NCI-H2107 (cell line): ENCODE data around the gene NXPE4.

Source experiments
- DNase-seq: peaks from one replicate; lab custom pipeline; 2025; lab: John Stamatoyannopoulos, UW

NXPE4 gene

DNA sequence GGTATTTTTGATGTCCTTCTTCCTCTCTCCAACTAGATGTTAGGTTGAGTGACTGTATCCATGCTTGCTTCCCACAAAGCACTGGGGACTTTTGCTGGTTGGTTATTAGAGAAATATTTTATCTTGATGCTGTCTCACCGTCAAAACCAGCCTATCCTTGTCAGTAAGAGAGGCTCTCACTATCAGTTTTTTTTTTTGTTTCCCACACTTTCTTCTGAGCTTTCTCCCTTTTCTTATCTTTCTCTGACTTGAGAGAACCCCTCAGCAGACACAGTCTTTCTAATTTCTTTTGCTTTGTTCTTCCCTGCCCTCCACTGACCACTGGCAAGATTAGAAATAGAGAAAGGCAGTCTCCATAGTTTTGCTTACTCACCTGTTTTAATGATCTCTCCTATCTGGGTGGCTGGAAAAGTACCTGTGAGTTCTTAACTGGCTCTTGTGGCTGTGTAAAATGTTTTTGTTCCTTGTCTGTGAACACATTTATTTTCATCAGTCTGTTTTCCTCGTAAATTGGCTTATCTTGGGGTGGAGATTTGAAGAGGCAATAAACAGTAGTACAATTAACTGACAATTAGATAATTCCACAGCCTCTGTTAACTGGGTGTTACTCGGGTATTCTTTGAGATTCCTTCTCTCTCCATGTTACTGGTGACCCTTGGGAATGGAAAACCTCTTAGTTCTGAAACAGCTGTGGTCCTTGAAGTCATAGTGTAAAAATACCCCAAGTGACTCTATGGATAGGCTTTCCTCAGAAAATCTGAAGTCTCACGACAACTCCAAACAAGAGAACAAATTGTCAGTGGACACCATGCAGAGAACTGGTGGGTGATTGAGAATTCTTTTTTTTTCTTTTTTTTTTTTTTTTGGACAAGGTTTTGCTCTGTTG, 35.9 kb downstream of the NXPE4 start, which contains the start of gene NXPE1:
TSS of gene NXPE1 (minus strand) at position 457 of the 886 bp plus-strand sequence. CDS start 8,680 bp downstream, outside the sequence.
- no peak for DNase-seq

DNA sequence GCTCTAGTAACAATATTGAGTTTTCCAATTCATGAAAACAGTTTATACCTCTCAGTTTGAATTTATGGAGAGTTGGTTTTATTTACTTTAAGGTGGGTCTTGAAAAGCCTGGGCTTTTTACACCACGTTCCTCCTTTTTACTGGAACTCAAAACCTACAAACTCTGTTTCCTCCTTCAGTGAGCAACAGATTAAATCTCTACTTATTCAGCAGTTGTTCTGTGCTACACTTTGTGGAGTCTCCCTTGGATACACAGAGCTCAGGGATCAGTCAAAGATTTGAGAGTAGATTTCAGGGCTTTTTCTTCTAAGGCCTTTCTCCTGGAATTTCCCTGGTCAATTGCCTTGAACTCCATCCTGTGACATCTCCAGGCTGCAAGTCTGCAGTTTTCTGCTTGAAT, 39.5 kb downstream of the NXPE4 start:
- DNase-seq = no peak

DNA sequence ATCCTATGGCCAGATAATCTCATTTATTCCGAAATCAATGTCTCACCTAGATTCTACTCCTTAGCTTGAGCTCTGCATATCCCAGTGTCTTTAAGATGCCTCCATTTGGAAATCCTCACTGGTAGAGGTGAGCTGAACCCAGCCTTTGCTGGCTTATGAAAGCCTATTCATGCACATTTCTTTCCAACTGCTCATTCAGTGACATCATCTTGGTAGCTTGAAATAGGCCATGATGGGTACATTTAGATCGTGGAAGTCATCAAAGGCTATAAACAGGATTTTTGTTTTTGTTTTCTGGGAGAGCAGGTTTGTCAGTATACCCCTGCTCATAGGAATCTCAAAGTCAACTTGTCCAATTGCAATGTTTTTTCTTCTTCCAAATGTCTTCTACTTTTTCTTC, 41.9 kb downstream of the NXPE4 start:
- no peak for DNase-seq

DNA sequence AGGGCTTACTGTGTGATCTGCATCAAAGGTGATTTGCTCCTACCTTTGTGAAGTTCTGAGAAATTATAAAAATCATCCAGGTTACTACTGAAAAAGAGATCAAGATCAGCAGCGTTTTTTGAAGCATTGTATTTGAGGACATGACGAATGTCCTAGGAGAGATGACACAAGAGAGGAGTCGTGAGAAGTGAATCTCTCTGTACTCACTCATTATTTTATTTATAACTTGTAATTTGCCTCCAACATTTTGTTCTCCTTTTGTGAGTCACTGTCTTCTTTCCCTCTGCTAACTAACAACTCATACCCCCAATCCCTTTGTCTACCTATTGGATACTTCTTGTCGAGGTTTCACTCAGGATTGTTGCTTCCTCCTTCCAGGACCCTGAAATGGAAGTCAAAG, 44.5 kb downstream of the NXPE4 start:
- no peak for DNase-seq

DNA sequence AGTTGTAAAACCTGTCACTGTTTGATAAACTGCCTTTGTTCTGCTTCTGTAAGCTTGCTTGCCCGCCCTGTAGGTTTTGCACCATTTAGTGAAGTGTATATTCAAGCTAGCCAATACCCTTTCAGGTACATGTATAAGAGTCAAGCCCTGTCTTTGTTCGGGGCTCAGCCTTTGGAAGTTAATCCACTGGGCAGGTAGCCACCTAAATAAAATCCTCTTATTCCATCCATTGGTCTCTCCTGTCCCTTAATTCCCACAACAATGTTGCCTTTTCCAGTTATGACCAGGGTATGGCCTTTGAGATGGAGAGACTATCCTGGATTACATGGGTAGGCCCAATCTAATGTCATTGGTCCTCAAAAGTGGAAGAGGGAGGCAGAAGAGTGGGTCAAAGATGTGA, 69.9 kb downstream of the NXPE4 start:
- no peak for DNase-seq

DNA sequence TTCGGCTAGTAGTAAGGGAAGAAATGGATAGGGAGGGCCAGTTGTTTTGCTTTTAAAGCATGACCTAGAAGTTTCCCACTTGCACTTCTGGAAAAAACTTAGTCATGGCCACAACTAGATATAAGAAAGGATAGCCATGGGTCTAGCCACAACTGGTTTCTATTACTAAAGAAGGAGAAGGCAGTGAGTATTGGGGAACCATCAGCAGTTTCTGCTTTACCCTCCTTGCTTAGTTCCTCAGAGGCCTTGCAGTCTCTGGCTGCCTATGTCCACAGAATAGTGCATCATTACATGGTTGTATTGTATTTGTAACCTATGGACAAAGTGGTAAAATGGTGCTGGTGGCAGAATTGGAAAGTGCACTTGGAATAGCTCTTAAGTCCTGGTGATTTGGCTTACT, 71.5 kb downstream of the NXPE4 start:
- DNase-seq = no peak

DNA sequence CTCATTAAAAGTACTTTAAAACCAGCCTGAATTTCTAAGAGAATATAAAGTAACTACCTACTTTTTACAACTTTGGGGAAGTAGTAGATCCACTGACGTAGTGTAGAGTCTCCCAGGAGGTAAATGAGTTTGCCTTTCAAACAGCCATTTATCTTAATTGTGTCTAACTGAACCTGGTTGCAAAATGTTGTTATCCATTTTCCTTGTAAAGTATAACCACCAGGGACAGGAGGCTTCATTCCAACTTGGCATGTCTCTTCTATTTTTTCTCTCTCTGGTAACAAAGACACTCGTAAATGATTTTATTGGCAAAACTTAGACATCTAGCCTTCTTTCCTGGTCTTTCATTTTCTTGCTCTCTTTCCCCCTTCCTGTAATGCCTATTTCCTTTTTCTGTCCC, 72.8 kb downstream of the NXPE4 start:
- no peak for DNase-seq
